ENCODE results near the gene ATP5IF1. TPM values are rescaled to one million over a fixed set of nuclear protein-coding genes. Genes with fewer than 3 reads are reported as not detected.

ATP5IF1 gene
- total RNA-seq, 1 donor, result 51.8 TPM

- Histone ChIP-seq H3K9me3 (ENCODE audit: low read depth, low read length) (no peaks in the 10 kb centered on the region), H4K20me1 (ENCODE audit: insufficient read depth, low read length) (no peaks in the 10 kb centered on the region), H3K79me2 (ENCODE audit: insufficient read depth, low read length) (no peaks in the 10 kb centered on the region), H3K4me3 (ENCODE audit: insufficient read depth, low read length) (no peak overlapping the region), H2AFZ (ENCODE audit: low read length) (peak overlapping the region; percentile 32), H3K4me2 (ENCODE audit: insufficient read depth, low read length) (peak overlapping the region; percentile 96), H3K27me3 (ENCODE audit: insufficient read depth, low read length) (no peaks in the 10 kb centered on the region), H3K36me3 (ENCODE audit: insufficient read depth, low read length) (no peaks in the 10 kb centered on the region), H3K27ac (ENCODE audit: low read depth, low read length) (peak overlapping the region; percentile 16), H3K4me1 (ENCODE audit: insufficient read depth, low read length) (peaks cover 40% of the 10 kb centered on the region)
- no peak for TF ChIP-seq CTCF (IDR thresholded peaks at IDR 0.05; ENCODE audit: extremely low read depth, low read depth, low read length)
- no peak for DNase-seq (ENCODE audit: insufficient read length, low spot score, missing footprints)
These were observed 14.0 kb downstream of the ATP5IF1 start for GRCh38 chr1:28249866-28250295.

- H3K27me3 ChIP-seq (ENCODE audit: insufficient read depth, low read length), result no peaks in the 10 kb centered on the region
- no peak overlapping the region for H2AFZ ChIP-seq (ENCODE audit: low read length)
- peaks cover 19% of the 10 kb centered on the region for H3K79me2 ChIP-seq (ENCODE audit: insufficient read depth, low read length)
- no peaks in the 10 kb centered on the region for H3K9me3 ChIP-seq (ENCODE audit: low read depth, low read length)
- H3K27ac ChIP-seq (ENCODE audit: low read depth, low read length), result no peak overlapping the region
- H3K36me3 ChIP-seq (ENCODE audit: insufficient read depth, low read length), result no peaks in the 10 kb centered on the region
- H3K4me1 ChIP-seq (ENCODE audit: insufficient read depth, low read length), result peaks cover 17% of the 10 kb centered on the region
- TF ChIP-seq CTCF (IDR thresholded peaks at IDR 0.05; ENCODE audit: extremely low read depth, low read depth, low read length), result no peak
- peaks cover 8% of the 10 kb centered on the region for H4K20me1 ChIP-seq (ENCODE audit: insufficient read depth, low read length)
- no peak for DNase-seq (ENCODE audit: insufficient read length, low spot score, missing footprints)
- no peak overlapping the region for H3K4me3 ChIP-seq (ENCODE audit: insufficient read depth, low read length)
- no peak overlapping the region for H3K4me2 ChIP-seq (ENCODE audit: insufficient read depth, low read length)
These were observed 20.4 kb downstream of the ATP5IF1 start for GRCh38 chr1:28256197-28256827.

DNA sequence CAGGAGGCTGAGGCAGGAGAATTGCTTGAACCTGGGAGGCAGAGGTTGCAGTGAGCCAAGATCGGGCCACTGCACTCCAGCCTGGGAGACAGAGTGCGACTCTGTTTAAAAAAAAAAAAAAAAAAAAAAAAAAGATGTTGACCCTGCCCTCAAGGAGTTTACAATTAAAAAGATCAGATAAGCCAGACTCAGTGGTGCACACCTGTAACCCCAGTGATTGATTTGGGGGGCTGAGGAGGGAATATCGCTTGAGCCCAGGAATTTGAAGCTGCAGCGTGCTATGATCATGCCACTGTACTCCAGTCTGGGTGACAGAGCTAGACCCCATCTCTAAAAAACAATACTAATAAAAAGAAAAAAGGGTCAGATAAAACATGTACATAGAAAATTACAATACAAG, 21.8 kb downstream of the ATP5IF1 start:
- Histone ChIP-seq H4K20me1 (ENCODE audit: insufficient read depth, low read length) (peaks cover 18% of the 10 kb centered on the region), H3K27me3 (ENCODE audit: insufficient read depth, low read length) (no peaks in the 10 kb centered on the region), H3K4me2 (ENCODE audit: insufficient read depth, low read length) (no peak overlapping the region), H3K4me1 (ENCODE audit: insufficient read depth, low read length) (peaks cover 25% of the 10 kb centered on the region), H3K9me3 (ENCODE audit: low read depth, low read length) (no peaks in the 10 kb centered on the region), H3K27ac (ENCODE audit: low read depth, low read length) (no peak overlapping the region), H3K4me3 (ENCODE audit: insufficient read depth, low read length) (no peak overlapping the region), H2AFZ (ENCODE audit: low read length) (no peak overlapping the region), H3K36me3 (ENCODE audit: insufficient read depth, low read length) (no peaks in the 10 kb centered on the region), H3K79me2 (ENCODE audit: insufficient read depth, low read length) (peaks cover 33% of the 10 kb centered on the region)
- no peak for DNase-seq (ENCODE audit: insufficient read length, low spot score, missing footprints)
- no peak for TF ChIP-seq CTCF (IDR thresholded peaks at IDR 0.05; ENCODE audit: extremely low read depth, low read depth, low read length)

DNA sequence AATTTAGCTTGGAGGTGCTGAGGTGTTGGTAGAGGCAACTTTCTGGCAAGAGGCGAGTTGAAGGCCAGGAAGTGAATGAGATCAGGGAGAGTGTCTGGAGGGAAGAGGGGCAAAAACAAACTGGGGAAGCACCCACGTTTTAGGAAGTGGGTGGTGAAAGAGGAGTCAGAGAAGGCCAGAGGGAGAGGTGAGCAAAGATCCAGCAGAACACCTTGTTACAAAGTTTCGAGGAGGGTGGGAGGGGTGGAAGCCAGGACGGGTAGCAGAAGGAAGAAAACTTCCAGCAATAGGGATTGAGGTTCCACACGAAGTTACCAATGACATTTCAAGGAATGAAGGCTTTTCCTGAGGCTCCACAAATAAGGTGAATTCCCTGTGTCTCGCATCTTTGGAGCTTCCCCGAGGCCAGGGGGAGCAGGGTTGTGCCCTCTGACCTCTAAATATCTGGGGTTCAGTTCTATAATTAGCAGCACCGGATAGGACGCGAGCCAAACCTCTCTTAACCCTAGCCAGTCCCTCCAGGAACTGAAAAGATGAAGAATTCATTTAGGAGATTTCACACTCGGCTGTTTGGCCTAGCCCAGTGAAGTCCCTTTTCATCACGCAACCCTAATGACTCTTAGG, 22.8 kb downstream of the ATP5IF1 start:
- Histone ChIP-seq H3K27me3 (ENCODE audit: insufficient read depth, low read length) (no peaks in the 10 kb centered on the region), H3K79me2 (ENCODE audit: insufficient read depth, low read length) (peaks cover 43% of the 10 kb centered on the region), H4K20me1 (ENCODE audit: insufficient read depth, low read length) (peaks cover 28% of the 10 kb centered on the region), H3K36me3 (ENCODE audit: insufficient read depth, low read length) (no peaks in the 10 kb centered on the region), H3K4me1 (ENCODE audit: insufficient read depth, low read length) (peaks cover 25% of the 10 kb centered on the region), H2AFZ (ENCODE audit: low read length) (peak overlapping the region; percentile 66), H3K9me3 (ENCODE audit: low read depth, low read length) (no peaks in the 10 kb centered on the region), H3K4me2 (ENCODE audit: insufficient read depth, low read length) (peak overlapping the region; percentile 77), H3K4me3 (ENCODE audit: insufficient read depth, low read length) (peak overlapping the region; percentile 93), H3K27ac (ENCODE audit: low read depth, low read length) (peak overlapping the region; percentile 89)
- DNase-seq (ENCODE audit: insufficient read length, low spot score, missing footprints), result peak; percentile 52
- TF ChIP-seq CTCF (IDR thresholded peaks at IDR 0.05; ENCODE audit: extremely low read depth, low read depth, low read length), result no peak

Measured in osteoblast (primary cell).